ENCODE results near the gene IFT122. TPM values are rescaled to one million over a fixed set of nuclear protein-coding genes. Genes with fewer than 3 reads are reported as not detected.
"Not testable (repeated sequence)": the region's sequence is repeated elsewhere in the genome, so short reads cannot be mapped to it uniquely, and the experiment has no call there.

The IFT122 gene
- total RNA-seq, 1 donor from 2014 or later, result 20.6 TPM

DNA sequence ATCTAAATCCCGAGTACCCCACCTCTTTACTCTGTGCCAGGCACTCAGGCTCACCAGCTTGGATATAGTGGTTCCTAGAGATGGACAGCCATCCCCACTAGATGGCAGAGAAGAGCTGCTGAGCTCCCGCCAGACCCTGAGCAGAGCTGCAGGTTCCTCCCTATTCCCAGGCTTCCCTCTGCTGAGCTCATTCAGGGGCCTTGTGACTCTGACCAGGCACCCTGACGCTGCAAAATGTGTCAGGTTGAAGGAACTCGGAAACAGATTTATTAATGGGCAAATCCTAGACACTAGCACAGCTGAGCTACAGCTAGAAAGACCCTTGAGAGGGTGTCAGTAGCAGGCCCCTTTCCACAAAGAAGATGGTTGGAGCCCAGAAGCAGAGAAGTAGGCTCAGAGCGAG lies 50.2 kb downstream of the IFT122 start:
- TF ChIP-seq, protein P1, sequence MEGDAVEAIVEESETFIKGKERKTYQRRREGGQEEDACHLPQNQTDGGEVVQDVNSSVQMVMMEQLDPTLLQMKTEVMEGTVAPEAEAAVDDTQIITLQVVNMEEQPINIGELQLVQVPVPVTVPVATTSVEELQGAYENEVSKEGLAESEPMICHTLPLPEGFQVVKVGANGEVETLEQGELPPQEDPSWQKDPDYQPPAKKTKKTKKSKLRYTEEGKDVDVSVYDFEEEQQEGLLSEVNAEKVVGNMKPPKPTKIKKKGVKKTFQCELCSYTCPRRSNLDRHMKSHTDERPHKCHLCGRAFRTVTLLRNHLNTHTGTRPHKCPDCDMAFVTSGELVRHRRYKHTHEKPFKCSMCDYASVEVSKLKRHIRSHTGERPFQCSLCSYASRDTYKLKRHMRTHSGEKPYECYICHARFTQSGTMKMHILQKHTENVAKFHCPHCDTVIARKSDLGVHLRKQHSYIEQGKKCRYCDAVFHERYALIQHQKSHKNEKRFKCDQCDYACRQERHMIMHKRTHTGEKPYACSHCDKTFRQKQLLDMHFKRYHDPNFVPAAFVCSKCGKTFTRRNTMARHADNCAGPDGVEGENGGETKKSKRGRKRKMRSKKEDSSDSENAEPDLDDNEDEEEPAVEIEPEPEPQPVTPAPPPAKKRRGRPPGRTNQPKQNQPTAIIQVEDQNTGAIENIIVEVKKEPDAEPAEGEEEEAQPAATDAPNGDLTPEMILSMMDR (IDR thresholded peaks at IDR 0.05; ENCODE audit: partially characterized antibody, unreplicated experiment), result peak; percentile 77
- no peaks in the 10 kb centered on the region for H3K9me3 Mint-ChIP-seq (ENCODE audit: unreplicated experiment)
- no peaks in the 10 kb centered on the region for H3K36me3 Mint-ChIP-seq (ENCODE audit: unreplicated experiment)
- H3K27ac Mint-ChIP-seq (ENCODE audit: unreplicated experiment), result peak overlapping the region; percentile 68
- H3K4me1 Mint-ChIP-seq (ENCODE audit: low read depth, unreplicated experiment), result peaks cover 6% of the 10 kb centered on the region
- peak; percentile 74 for DNase-seq
- H3K4me3 Mint-ChIP-seq (ENCODE audit: unreplicated experiment), result no peak overlapping the region
- no peaks in the 10 kb centered on the region for H3K27me3 Mint-ChIP-seq (ENCODE audit: unreplicated experiment)

DNA sequence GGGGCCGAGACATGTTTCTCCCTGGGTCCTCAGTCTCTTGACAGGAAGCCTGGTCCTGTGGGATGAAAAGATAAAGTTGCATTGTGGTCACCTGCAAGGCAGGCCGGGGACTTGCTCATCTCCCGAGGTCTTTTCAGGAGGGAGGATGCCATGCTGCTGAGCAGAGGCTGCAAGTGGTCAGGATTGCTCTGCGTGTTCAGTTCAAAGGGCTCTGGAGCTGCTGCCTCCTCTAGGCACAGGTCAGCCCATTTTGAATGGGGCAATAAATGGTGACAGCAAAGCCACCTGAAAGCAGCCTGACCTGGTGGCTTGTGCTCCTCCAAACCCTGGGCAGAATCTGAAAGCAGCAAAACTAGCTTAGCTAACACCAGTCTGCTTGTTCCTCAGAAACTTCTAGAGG lies 51.1 kb downstream of the IFT122 start:
- not testable (repeated sequence) for DNase-seq; H3K27ac Mint-ChIP-seq (ENCODE audit: unreplicated experiment); H3K36me3 Mint-ChIP-seq (ENCODE audit: unreplicated experiment); H3K4me1 Mint-ChIP-seq (ENCODE audit: low read depth, unreplicated experiment); H3K27me3 Mint-ChIP-seq (ENCODE audit: unreplicated experiment); H3K4me3 Mint-ChIP-seq (ENCODE audit: unreplicated experiment); H3K9me3 Mint-ChIP-seq (ENCODE audit: unreplicated experiment)

DNA sequence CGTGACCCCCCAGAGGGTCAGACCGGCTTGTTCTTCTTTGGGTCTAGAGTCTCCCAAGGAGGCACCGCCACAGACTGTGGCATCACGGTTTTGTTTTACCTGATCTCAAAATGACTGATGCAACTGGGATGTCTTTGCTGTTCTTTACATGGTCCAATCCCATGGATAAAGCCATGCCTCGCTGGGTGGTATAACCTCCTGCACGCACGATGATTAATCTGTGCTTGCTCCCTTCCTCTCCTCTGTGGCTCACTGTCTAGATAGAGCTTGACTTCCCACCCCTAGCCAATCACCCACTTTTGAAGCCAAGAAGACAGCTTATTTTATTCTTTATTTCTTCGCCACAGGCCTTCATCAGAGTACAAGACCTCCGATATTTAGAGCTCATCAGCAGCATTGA lies 51.8 kb downstream of the IFT122 start:
- Mint-ChIP-seq H3K27ac (ENCODE audit: unreplicated experiment) (no peak overlapping the region), H3K4me1 (ENCODE audit: low read depth, unreplicated experiment) (peaks cover 6% of the 10 kb centered on the region)

DNA sequence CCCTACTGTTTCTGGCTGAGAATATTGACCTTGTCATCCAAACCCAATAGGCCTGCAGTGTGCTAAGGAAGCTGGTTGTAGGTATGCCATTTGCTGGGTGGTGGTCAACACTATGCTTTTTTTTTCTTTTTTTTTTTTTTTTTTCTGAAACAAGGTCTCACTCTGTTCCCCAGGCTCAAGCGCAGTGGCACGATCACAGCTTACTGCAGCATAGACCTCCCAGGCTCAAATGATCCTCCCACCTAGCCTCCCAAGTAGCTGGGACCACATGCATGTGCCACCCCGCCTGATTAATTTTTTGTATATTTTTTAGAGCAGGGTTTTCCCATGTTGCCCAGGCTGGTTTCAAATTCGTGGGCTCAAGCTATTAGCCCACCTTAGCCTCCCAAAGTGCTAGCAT lies 52.7 kb downstream of the IFT122 start:
- Mint-ChIP-seq H3K36me3 (ENCODE audit: unreplicated experiment) (no peaks in the 10 kb centered on the region), H3K27ac (ENCODE audit: unreplicated experiment) (no peak overlapping the region), H3K4me3 (ENCODE audit: unreplicated experiment) (no peak overlapping the region), H3K27me3 (ENCODE audit: unreplicated experiment) (no peaks in the 10 kb centered on the region), H3K9me3 (ENCODE audit: unreplicated experiment) (no peaks in the 10 kb centered on the region), H3K4me1 (ENCODE audit: low read depth, unreplicated experiment) (peaks cover 6% of the 10 kb centered on the region)
- no peak for DNase-seq
- TF ChIP-seq, protein P1 (IDR thresholded peaks at IDR 0.05; ENCODE audit: partially characterized antibody, unreplicated experiment), result no peak

More for the DNA sequence above, 51.8 kb downstream of the IFT122 start:
- DNase-seq, result no peak
- no peaks in the 10 kb centered on the region for H3K36me3 Mint-ChIP-seq (ENCODE audit: unreplicated experiment)
- TF ChIP-seq, protein P1 (IDR thresholded peaks at IDR 0.05; ENCODE audit: partially characterized antibody, unreplicated experiment), result no peak
- no peak overlapping the region for H3K4me3 Mint-ChIP-seq (ENCODE audit: unreplicated experiment)
- no peaks in the 10 kb centered on the region for H3K9me3 Mint-ChIP-seq (ENCODE audit: unreplicated experiment)
- H3K27me3 Mint-ChIP-seq (ENCODE audit: unreplicated experiment), result no peaks in the 10 kb centered on the region

DNA sequence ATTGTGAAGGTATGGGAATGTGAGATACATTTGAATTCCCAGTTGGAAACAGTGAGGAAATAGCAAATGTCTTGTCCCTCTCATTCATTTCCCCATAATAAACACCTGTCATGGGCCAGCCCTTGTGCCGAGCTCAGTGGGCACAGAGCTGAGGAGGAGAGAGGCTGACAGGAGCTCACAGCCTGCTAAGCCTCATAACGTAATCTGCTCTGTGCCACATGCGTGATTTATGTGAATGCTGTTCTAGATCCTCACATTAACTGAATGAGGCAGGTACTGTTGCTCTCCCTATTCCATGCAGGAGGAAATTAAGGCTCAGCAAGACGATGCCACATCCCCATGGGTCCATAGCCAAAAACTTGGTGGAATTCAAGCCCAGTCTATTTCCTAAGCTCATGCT lies 53.2 kb downstream of the IFT122 start:
- Mint-ChIP-seq H3K9me3 (ENCODE audit: unreplicated experiment) (no peaks in the 10 kb centered on the region), H3K36me3 (ENCODE audit: unreplicated experiment) (no peaks in the 10 kb centered on the region), H3K27me3 (ENCODE audit: unreplicated experiment) (no peaks in the 10 kb centered on the region), H3K4me3 (ENCODE audit: unreplicated experiment) (no peak overlapping the region), H3K4me1 (ENCODE audit: low read depth, unreplicated experiment) (peaks cover 6% of the 10 kb centered on the region), H3K27ac (ENCODE audit: unreplicated experiment) (no peak overlapping the region)
- TF ChIP-seq, protein P1 (IDR thresholded peaks at IDR 0.05; ENCODE audit: partially characterized antibody, unreplicated experiment), result no peak
- DNase-seq, result no peak

DNA sequence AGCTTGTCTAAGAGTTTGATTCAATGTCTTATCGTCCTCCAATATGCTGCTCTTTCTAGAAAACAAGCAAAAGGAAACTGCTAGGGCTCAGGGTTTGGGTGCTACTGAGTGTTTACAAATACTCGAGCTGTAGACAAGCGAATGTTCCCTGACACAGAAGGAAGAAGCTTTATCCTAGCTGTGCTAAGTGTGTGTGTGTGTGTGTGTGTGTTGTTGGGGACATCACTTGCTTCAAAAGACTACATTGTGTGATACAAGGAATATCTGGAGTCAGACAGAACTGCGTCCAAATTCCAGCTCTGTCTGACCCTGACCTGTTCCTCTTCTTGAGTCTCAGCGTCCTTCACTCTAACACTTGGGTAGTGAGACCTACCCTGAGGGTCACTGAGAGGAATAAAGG lies 54.5 kb downstream of the IFT122 start:
- H3K4me1 Mint-ChIP-seq (ENCODE audit: low read depth, unreplicated experiment); H3K27me3 Mint-ChIP-seq (ENCODE audit: unreplicated experiment); DNase-seq; H3K27ac Mint-ChIP-seq (ENCODE audit: unreplicated experiment); H3K9me3 Mint-ChIP-seq (ENCODE audit: unreplicated experiment); H3K4me3 Mint-ChIP-seq (ENCODE audit: unreplicated experiment); H3K36me3 Mint-ChIP-seq (ENCODE audit: unreplicated experiment): not testable (repeated sequence)

DNA sequence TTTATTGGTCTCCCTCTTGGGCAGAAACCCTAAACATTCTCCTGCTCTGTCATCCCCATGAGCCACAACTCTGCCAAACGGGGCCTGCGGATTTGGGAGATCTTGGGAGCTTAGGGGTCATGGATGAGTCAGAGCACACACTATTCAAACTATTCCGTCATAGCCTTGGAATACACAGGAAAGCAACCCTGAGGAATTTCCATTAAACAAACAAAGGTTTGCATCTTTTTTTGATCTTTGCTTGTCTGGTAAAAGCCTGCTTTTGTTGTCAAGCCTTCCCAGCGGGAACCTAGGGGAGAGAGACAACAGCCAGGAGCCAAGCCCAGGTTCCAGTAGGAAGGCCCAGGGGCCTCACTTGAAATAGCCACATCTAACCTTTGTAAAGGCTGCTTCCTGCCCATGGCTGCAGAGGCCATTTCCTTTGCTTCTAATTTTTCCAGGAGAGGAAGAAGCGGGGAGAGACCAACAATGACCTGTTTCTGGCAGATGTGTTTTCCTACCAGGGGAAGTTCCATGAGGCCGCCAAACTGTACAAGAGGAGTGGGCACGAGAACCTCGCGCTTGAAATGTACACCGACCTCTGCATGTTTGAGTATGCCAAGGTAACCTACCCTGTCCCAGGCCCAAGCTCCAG lies 55.1 kb downstream of the IFT122 start:
- H3K4me3 Mint-ChIP-seq (ENCODE audit: unreplicated experiment); H3K27ac Mint-ChIP-seq (ENCODE audit: unreplicated experiment); H3K27me3 Mint-ChIP-seq (ENCODE audit: unreplicated experiment); DNase-seq; H3K4me1 Mint-ChIP-seq (ENCODE audit: low read depth, unreplicated experiment); H3K36me3 Mint-ChIP-seq (ENCODE audit: unreplicated experiment); H3K9me3 Mint-ChIP-seq (ENCODE audit: unreplicated experiment): not testable (repeated sequence)

DNA sequence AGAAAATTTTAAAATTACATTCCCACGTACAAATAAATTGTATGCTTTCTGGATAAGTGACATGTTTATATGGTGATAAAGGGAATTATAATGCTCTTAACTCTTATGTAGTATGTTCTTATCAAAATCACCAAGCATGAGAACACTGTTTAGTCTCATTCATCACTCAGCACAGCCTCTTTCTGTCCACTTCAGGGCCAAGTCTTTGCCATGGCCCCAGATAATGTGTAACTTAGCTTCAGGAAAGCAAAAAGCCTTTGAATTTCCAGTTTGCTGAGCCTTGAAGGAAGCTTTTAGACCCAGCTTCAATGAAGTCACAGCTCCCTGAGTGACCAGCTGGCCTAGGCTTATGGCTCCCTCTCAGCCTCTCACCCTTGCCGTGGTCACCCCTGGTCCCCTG lies 57.9 kb downstream of the IFT122 start:
- H3K27ac Mint-ChIP-seq (ENCODE audit: unreplicated experiment); DNase-seq; H3K4me1 Mint-ChIP-seq (ENCODE audit: low read depth, unreplicated experiment); H3K4me3 Mint-ChIP-seq (ENCODE audit: unreplicated experiment); H3K27me3 Mint-ChIP-seq (ENCODE audit: unreplicated experiment); H3K36me3 Mint-ChIP-seq (ENCODE audit: unreplicated experiment); H3K9me3 Mint-ChIP-seq (ENCODE audit: unreplicated experiment): not testable (repeated sequence)

Measured in glutamatergic neuron (in vitro differentiated cells).